Natural killer cell (primary cell): ENCODE results near the gene NACAD. TPM values are rescaled to one million over a fixed set of nuclear protein-coding genes. Genes with fewer than 3 reads are reported as not detected.

Experiments used
- ATAC-seq, 3 donors: fragments of 150-1000 bp in 2 of 3; fragments of 200-7000 bp in 1 of 3; cut with Tn5 transposase; 1 replicate in 1 of 3; 2 replicates in 2 of 3; pipeline ENCODE4 v1.10.0; 2021; ENCODE audit warnings: mild to moderate bottlenecking in 2 of 3, moderate library complexity in 2 of 3
- DNase-seq, 2 donors: peaks; one replicate each; pipeline versions ENCODE4 v3.0.0 to v3.0.0-alpha.2; 2013 to 2021; ENCODE audit warnings: mixed read lengths in 1 of 2
- H3K27ac ChIP-seq: one replicate; pipeline ENCODE4 v1.5.1; 2013; ENCODE audit warnings: mild to moderate bottlenecking, low read length
- H3K27me3 ChIP-seq: one replicate; pipeline ENCODE4 v1.6.1; 2013; ENCODE audit warnings: low read length; ENCODE audit not compliant: control insufficient read depth, insufficient read depth
- H3K36me3 ChIP-seq: one replicate; pipeline ENCODE4 v1.6.1; 2013; ENCODE audit warnings: low read length; ENCODE audit not compliant: control insufficient read depth, insufficient read depth
- H3K4me1 ChIP-seq: one replicate; pipeline ENCODE4 v1.6.1; 2013; ENCODE audit warnings: low read length; ENCODE audit not compliant: control insufficient read depth, insufficient read depth
- H3K4me3 ChIP-seq: one replicate; pipeline ENCODE4 v1.5.1; 2013; ENCODE audit warnings: low read length
- H3K9me3 ChIP-seq: one replicate; pipeline ENCODE4 v1.6.1; 2013; ENCODE audit warnings: low read length; ENCODE audit not compliant: control insufficient read depth, insufficient read depth
- H3K27ac Mint-ChIP-seq, 2 donors: one replicate each; pipeline ENCODE4 v1.8.0; 2022; ENCODE audit warnings: mild to moderate bottlenecking in 2 of 2, mixed read lengths in 2 of 2, moderate library complexity in 1 of 2
- H3K27me3 Mint-ChIP-seq, 2 donors: one replicate each; pipeline ENCODE4 v1.8.0; 2022; ENCODE audit warnings: low read depth in 2 of 2, mixed read lengths in 2 of 2
- H3K36me3 Mint-ChIP-seq: one replicate; pipeline ENCODE4 v1.8.0; 2022; ENCODE audit warnings: mixed read lengths
- H3K4me1 Mint-ChIP-seq, 2 donors: one replicate each; pipeline ENCODE4 v1.8.0; 2022; ENCODE audit warnings: mixed read lengths in 2 of 2
- H3K4me3 Mint-ChIP-seq: one replicate; pipeline ENCODE4 v1.8.0; 2022; ENCODE audit warnings: mild to moderate bottlenecking, moderate library complexity, mixed read lengths
- H3K9me3 Mint-ChIP-seq, 2 donors: one replicate each; pipeline ENCODE4 v1.8.0; 2022; ENCODE audit warnings: mixed read lengths in 2 of 2
- WGBS: methylation state at CpG from one replicate; pipeline ENCODE4 v1.1.7; 2013; ENCODE audit warnings: missing lambda C conversion rate; ENCODE audit not compliant: insufficient coverage; 5-methylcytosine and 5-hydroxymethylcytosine counted together
- intact Hi-C: fragments of 100-400 bp; cut with micrococcal nuclease; formaldehyde crosslinking; loops from one replicate; pipeline ENCODE4 v1.14.2; 2022
- total RNA-seq, 4 donors: library from RNA; stranded (reverse); fragments of 120-200 nt in 1 of 4; gene quantifications; one replicate each; pipeline versions ENCODE4 v1.2.3 to v1.2.4, GENCODE V29; 2013 to 2022
- TF ChIP-seq, protein P1 (sequence below): fragments of 200-600 bp; IDR thresholded peaks from one replicate; pipeline ENCODE4 v1.8.0; 2022; ENCODE audit warnings: antibody characterized with exemption

The NACAD gene
- total RNA-seq, 3 donors from 2014 or later (not counting 1 experiment from before 2014, with no cell fraction given) = 0.75 to 1.7 (median 0.78) TPM

DNA sequence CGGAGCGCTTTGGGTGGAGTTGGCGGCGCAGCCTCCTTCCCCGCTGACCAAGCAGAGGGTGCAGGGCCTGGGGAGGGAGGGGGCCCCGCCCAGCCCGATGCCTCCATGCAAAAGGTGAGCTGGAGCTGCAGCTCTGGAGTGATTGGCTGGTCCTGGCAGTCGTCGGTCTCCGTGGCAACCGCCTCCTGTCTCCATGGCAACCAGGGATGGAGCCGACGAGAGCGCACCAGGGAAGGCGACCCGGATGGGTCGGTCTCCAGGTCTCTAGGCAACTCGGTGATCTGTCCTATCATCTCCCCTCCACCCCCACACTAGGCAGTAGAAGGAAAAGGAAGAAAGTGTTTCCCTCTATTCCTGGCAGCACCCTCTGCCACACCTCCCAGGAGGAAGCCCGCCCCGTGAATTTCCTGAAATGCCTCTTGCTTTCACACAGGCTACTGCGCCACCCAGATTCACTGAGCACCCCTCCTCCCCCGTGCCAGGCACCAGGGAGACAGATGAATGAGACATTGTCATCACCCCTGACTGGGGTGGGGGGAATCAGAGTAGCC lies 647 bp upstream of the NACAD start:
- intact Hi-C loops = no loop called here
- WGBS = 3% methylated on average over 15 of the region's 22 CpGs

DNA sequence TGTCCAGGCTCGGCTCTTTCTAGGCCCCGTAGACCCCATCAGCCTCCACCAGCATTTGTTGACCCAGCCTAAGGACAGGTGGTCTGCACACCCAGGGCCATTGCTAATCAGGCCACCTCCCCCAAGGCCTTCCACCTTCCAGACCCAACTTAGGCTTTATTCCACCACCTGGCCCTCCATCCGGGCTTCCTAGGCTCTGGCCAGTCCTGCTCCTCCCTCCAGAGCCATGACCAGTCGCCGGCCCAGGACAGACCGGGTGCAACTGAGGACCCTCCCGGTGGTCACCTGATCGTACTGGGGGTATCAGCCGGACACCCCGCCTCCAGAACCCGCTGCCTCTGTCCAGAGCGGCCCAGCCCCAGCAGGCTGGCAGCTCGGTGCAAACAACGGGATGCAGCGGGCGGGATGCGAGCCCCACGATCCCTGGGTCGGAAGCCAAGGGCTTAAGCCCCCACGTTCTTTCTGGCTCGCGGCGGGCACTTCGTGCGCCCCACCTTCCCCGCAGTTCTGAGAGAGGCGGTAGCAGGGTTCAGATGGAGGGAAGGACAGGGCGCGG lies 545 bp downstream of the NACAD start:
- no peak overlapping the region for H3K27ac Mint-ChIP-seq
- no peaks in the 10 kb centered on the region for H3K9me3 Mint-ChIP-seq

More for the DNA sequence above, 647 bp upstream of the NACAD start:
- peak overlapping the region; percentile 29 for H3K4me3 ChIP-seq
- peaks cover 0 to 10% of the 10 kb centered on the region in 2 donors for H3K27me3 Mint-ChIP-seq
- no peaks in the 10 kb centered on the region for H3K9me3 Mint-ChIP-seq
- peak overlapping the region; percentile 31 to 57 for H3K27ac Mint-ChIP-seq
- H3K4me1 ChIP-seq = peaks cover 12% of the 10 kb centered on the region
- H3K9me3 ChIP-seq = no peaks in the 10 kb centered on the region
- no peaks in the 10 kb centered on the region for H3K36me3 Mint-ChIP-seq
- no peak overlapping the region for H3K27ac ChIP-seq
- DNase-seq = peak in 1 of 2 donors; percentile 76
- H3K4me3 Mint-ChIP-seq = peak overlapping the region; percentile 79
- ATAC-seq = peak; percentile 36 to 49 (median 41)
- TF ChIP-seq, protein P1, sequence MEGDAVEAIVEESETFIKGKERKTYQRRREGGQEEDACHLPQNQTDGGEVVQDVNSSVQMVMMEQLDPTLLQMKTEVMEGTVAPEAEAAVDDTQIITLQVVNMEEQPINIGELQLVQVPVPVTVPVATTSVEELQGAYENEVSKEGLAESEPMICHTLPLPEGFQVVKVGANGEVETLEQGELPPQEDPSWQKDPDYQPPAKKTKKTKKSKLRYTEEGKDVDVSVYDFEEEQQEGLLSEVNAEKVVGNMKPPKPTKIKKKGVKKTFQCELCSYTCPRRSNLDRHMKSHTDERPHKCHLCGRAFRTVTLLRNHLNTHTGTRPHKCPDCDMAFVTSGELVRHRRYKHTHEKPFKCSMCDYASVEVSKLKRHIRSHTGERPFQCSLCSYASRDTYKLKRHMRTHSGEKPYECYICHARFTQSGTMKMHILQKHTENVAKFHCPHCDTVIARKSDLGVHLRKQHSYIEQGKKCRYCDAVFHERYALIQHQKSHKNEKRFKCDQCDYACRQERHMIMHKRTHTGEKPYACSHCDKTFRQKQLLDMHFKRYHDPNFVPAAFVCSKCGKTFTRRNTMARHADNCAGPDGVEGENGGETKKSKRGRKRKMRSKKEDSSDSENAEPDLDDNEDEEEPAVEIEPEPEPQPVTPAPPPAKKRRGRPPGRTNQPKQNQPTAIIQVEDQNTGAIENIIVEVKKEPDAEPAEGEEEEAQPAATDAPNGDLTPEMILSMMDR = no peak
- peaks cover 5% of the 10 kb centered on the region for H3K27me3 ChIP-seq
- no peaks in the 10 kb centered on the region for H3K36me3 ChIP-seq
- peaks cover 6 to 8% of the 10 kb centered on the region in 2 donors for H3K4me1 Mint-ChIP-seq

DNA sequence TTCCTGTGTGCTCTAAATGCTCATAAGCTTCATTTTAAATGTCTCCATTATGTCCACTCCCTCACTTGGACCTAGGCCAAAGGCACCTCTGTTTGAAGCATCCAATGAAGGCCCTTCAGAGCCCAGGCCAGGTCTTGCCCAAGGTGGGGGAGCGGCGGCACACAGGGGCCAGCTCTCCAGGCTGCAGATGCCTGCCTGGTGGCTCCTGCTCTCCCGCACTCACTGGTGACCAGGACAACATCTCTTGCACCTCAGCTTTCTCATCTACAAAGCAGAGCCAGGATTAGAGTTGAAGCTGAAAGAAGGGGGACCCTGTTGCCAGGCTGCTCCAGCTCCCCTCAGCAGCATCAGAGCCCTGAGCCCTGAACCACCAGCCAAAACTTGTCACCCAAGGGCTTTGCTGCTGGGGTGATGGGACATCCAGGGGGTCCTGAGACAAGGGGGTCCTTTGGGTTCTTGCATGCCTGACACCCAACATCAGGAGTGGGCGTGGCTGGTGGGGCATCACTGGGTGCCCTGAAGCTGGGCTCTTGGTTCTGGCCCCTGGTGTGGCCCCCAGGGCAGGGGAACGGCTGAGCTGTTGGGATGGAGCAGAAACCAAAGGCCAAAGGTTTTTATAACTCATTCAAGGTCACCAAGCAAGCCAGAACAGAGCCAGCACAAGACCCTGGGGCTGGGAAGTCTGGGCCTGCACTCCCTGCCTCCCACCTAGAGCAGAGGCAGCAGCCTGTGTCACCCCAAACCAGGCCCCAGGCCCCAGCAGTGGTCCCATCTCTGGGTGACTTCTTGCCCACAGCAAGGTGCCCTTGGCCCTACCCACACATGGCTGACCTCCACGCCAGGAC lies 1.2 kb downstream of the NACAD start:
- H3K4me3 Mint-ChIP-seq = peak overlapping the region; percentile 21
- ATAC-seq (no peak), DNase-seq (no peak)
- H3K27me3 ChIP-seq = peaks cover 5% of the 10 kb centered on the region
- peaks cover 6 to 8% of the 10 kb centered on the region in 2 donors for H3K4me1 Mint-ChIP-seq
- H3K36me3 ChIP-seq = no peaks in the 10 kb centered on the region
- H3K27ac Mint-ChIP-seq = no peak overlapping the region
- H3K27me3 Mint-ChIP-seq = peaks cover 0 to 10% of the 10 kb centered on the region in 2 donors
- H3K9me3 ChIP-seq = no peaks in the 10 kb centered on the region
- no peaks in the 10 kb centered on the region for H3K9me3 Mint-ChIP-seq
- intact Hi-C loops = no loop called here
- 91% methylated on average over 6 of the region's 6 CpGs for WGBS
- H3K4me1 ChIP-seq = peaks cover 12% of the 10 kb centered on the region
- no peak overlapping the region for H3K4me3 ChIP-seq
- no peaks in the 10 kb centered on the region for H3K36me3 Mint-ChIP-seq
- TF ChIP-seq, protein P1 = no peak
- H3K27ac ChIP-seq = no peak overlapping the region

More for the DNA sequence above, 545 bp downstream of the NACAD start:
- ATAC-seq = no peak
- intact Hi-C loops = no loop called here
- Histone ChIP-seq H3K27ac (no peak overlapping the region), H3K36me3 (no peaks in the 10 kb centered on the region), H3K27me3 (peaks cover 5% of the 10 kb centered on the region), H3K4me3 (no peak overlapping the region), H3K4me1 (peaks cover 12% of the 10 kb centered on the region), H3K9me3 (no peaks in the 10 kb centered on the region)
- peaks cover 0 to 10% of the 10 kb centered on the region in 2 donors for H3K27me3 Mint-ChIP-seq
- no peak for DNase-seq
- H3K4me1 Mint-ChIP-seq = peaks cover 6 to 8% of the 10 kb centered on the region in 2 donors
- H3K36me3 Mint-ChIP-seq = no peaks in the 10 kb centered on the region
- TF ChIP-seq, protein P1 = no peak
- peak overlapping the region; percentile 45 for H3K4me3 Mint-ChIP-seq
- 71% methylated on average over 29 of the region's 29 CpGs for WGBS
